NOMO-1 (cell line): ENCODE results near the gene CPED1.

Source experiments
- DNase-seq, 2 experiments: peaks; one replicate each; lab custom pipeline; 2025; ENCODE audit not compliant: unreplicated experiment in 2 of 2; lab: John Stamatoyannopoulos, UW

CPED1 gene

GRCh38 chr7:121331574-121331973 lies 343.1 kb downstream of the CPED1 start:
- no peak for DNase-seq

GRCh38 chr7:121334376-121334775 lies 345.9 kb downstream of the CPED1 start:
- no peak for DNase-seq

- DNase-seq, result no peak
Observed at GRCh38 chr7:121334875-121335648, 346.6 kb downstream of the CPED1 start.

- no peak for DNase-seq
Observed at GRCh38 chr7:121336579-121336978, 348.1 kb downstream of the CPED1 start.

GRCh38 chr7:121337398-121337797 lies 348.9 kb downstream of the CPED1 start:
- DNase-seq, result no peak

- DNase-seq, result no peak
Observed at GRCh38 chr7:121339082-121339481, 350.6 kb downstream of the CPED1 start.

- no peak for DNase-seq
Observed at GRCh38 chr7:121341933-121342332, 353.4 kb downstream of the CPED1 start.

- no peak for DNase-seq
Observed at GRCh38 chr7:121342631-121343030, 354.1 kb downstream of the CPED1 start.

- DNase-seq, result no peak
Observed at GRCh38 chr7:121343302-121343701, 354.8 kb downstream of the CPED1 start.

- DNase-seq, result no peak
Observed at GRCh38 chr7:121344093-121344492, 355.6 kb downstream of the CPED1 start.

- no peak for DNase-seq
Observed at GRCh38 chr7:121344497-121344896, 356.0 kb downstream of the CPED1 start.
